GM18517 (cell line): ENCODE results near the gene ANXA2R.

Experiments used
- ATAC-seq: cut with Tn5 transposase; IDR thresholded peaks from one replicate; pipeline ENCODE4 v1.9.1; 2021; ENCODE audit warnings: mild to moderate bottlenecking, moderate library complexity; ENCODE audit not compliant: unreplicated experiment

ANXA2R gene

DNA sequence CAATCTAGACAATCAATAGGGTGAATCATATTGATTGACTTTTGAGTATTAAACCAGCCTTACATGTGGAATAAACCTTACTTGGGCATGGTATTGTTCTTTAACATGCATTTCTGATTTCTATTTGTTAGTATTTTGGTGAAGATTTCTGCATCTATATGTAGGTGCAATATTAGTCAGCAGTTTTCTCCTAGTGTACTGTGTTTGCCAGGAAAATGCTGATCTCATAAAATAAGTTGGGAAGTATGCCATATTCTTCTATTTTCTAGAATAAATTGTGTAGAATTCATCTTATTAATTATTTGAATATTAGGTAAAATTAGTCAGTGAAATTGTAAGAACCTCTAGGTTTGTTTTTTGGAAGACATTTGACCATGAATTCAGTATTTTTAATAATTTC, 38.4 kb downstream of the ANXA2R start:
- no peak for ATAC-seq

GRCh38 chr5:43000914-43001313, 39.2 kb downstream of the ANXA2R start:
- ATAC-seq = no peak

DNA sequence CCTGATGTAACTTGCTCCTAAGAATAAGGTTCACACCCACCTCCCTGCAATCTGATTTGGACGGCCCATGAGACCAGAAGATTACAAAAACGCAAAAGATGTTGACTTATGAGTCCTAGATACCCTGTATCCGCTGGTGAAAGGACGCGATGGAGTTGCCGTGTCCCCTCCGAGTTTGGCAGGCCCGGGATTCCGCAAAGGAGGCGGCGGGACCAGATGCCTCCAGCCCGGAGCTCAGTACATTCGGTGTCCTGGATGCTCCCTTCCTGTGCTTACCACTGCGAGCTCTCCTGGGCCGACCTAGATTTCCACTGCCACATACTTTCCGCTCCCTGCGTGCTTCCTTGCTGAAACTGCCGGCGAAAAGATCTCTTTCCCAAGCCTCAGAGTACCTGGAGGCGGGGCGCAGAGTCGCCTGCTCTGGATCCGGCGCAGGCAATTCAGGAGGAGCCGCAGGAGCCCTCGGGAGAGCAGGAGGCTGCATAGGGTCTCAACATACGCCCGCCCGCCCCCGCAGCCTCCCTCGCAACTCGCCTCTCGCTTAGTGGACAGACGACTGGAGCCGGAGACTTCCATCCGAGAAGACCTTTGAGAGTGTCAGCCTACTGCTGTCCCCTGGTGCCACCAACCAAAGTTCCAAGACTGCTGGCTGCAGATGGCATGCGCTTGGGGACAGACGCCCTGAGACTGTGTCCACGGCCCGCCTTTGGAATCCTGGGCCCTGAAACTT, 39.8 kb downstream of the ANXA2R start:
- ATAC-seq = no peak

- ATAC-seq = no peak
Observed at GRCh38 chr5:42995360-42995751, 44.8 kb downstream of the ANXA2R start.

DNA sequence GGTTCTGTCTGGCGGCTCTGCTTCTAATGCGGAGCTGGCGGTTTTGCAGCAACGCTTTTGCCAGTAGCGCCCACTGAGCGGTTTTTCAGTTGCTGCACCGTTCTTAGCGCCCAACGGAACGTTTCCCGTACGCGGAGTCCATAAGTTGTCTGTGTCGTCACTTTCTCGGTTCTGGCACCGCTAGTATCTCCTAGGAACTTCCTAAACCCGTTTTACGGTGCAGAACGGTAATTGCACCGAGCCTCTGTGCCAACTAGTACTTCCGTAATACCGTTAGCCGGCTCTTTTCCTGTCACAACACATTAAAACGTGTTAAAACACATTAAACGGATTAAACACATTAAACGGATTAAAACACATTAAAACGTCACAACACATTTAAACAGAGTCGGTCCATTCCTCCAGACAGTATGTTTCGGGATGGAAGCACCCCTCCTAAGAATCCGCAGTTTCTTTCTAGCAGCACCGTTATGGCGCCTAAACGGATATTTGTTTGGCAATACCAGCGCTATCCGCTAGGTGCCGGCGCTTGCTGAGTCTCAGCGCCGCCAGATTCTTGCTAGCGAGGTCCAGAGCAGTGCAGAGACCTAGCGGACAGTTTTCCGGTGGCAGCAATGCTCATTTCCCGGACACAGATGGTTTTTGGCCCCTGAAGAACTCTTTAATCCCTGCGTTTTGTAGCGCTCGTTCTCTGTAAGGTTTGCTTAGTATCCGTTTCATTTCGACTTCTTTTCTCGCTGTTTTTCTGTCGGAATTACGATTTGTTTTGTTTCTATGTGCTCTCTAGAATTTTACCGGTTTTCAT, 45.4 kb downstream of the ANXA2R start:
- peak; percentile 42 for ATAC-seq

- no peak for ATAC-seq
Observed at GRCh38 chr5:42994246-42994554, 45.9 kb downstream of the ANXA2R start.

DNA sequence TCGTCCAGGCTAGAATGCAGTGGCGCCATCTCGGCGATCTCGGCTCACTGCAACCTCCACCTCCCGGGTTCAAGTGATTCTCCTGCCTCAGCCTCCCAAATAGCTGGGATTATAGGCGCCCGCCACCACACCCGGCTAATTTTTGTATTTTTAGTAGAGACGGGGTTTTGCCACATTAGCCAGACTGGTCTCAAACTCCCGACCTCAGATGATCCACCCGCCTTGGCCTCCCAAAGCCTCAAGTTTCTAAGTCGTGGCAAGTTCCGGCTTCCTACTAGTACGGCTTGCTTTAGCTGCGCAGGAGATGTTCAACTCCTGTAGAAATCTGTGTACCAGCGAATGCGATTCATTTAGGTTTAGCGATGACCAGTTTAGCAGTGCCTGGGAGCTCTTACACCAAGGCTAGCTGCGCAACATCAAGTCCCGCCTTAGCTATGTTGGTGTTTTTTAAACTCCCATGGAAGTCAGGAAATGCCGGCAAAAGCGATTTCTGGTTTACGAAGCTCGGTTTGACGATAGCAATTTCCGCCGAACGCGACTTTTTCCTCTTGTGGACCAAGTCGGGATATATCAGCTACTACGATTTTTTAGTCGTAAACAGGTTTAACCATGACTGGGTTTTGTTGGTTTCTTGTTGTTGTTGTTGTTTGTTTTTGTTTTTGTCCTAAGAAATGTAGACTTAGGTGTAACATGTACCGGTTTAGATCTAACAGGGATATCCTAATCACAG, 46.4 kb downstream of the ANXA2R start:
- ATAC-seq = peak; percentile 6

DNA sequence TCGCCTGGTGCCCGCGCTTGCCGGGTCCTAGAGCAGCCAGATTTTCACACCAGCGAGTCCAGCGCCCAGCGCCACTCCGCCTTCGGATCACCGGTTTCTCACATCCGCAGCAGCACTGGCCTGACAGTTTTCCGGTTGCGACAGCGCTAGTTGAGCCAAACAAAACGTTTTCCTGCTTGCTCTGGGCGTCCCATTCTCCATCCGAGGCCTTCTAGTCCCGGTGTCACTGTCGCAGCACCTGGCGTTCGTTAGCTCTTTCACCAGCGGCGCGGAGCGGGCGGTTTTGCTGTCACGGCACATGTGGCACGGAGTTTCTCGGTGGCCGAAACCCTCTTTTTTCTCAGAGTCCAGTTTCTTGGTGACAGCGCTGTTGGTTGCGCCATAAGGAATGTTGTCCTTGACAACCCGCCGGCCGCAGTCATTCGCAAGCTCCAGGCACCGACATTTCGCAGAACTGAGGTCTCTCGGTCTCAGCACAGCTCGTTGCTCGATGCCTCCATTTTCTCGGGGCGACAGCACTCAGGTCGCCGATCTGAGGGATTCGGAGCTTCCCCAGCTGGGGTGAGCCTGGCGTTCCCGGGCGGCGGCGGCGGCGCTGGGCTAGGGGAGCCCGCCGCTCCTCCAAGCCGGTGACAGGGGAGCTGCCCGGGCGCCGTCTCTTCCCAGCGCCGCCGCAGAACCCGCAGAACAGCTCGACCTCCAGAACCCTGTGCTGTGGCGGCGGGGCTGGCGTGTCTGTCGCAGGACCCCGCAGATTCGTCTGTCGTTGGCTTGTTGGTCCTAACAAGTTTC, 47.8 kb downstream of the ANXA2R start:
- ATAC-seq = peak; percentile 47

- ATAC-seq = peak; percentile 37
Observed at GRCh38 chr5:42991404-42992087, 48.6 kb downstream of the ANXA2R start.

DNA sequence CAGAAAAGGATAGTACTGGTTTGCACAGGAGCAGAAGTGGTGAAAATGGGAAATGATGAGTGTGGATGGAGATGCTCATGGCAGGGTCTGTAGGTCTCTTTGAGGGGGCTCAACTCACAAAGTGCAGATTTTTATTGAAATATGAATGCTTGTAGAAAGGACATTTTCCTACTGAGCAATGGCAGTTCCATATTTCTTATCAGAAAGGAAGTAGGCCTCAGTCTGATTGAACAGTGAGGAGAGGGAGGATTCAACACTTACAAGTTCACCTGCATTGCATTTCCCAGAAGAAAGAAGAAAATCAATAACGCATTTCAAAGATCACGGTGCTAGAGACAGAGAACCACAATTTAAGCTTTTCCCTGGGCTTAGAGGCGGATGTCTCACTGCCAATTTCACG, 49.2 kb downstream of the ANXA2R start:
- ATAC-seq = no peak
